ENCODE measurements around the gene TRAK2.

DNA sequence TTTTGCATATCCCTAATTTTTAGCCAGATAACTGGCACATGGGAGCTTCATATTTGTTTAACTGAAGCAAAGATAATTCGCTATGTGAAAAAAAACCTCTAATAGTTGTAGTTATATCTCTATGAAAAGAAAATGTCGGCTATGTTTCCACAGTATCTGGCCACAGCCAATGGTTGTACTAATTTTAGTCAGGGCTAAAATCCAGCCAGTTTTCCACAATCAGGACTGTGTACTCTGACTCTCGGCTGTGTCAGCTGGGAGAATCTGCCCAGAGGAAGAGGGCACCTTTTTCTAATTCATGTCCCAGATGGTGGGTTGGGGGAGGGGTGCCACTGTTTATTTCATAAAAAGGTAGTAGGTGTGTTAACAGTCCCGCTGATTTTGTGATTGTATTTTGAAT, 39.0 kb upstream of the TRAK2 start:
- TF ChIP-seq, protein P1, sequence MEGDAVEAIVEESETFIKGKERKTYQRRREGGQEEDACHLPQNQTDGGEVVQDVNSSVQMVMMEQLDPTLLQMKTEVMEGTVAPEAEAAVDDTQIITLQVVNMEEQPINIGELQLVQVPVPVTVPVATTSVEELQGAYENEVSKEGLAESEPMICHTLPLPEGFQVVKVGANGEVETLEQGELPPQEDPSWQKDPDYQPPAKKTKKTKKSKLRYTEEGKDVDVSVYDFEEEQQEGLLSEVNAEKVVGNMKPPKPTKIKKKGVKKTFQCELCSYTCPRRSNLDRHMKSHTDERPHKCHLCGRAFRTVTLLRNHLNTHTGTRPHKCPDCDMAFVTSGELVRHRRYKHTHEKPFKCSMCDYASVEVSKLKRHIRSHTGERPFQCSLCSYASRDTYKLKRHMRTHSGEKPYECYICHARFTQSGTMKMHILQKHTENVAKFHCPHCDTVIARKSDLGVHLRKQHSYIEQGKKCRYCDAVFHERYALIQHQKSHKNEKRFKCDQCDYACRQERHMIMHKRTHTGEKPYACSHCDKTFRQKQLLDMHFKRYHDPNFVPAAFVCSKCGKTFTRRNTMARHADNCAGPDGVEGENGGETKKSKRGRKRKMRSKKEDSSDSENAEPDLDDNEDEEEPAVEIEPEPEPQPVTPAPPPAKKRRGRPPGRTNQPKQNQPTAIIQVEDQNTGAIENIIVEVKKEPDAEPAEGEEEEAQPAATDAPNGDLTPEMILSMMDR (conservative IDR thresholded peaks at IDR 0.05): no peak
- no peak for TF ChIP-seq EZH2 (IDR thresholded peaks at IDR 0.05; ENCODE audit: low read depth)

Measured in PC-9 (cell line).